ENCODE measurements around the gene GAS2.

The GAS2 gene

GRCh38 chr11:22787551-22788162, 121.2 kb downstream of the GAS2 start:
- peak; percentile 59 for ATAC-seq
- peak; percentile 26 for DNase-seq

GRCh38 chr11:22792497-22792896, 126.1 kb downstream of the GAS2 start:
- ATAC-seq, result peak; percentile 71
- DNase-seq, result no peak

GRCh38 chr11:22795914-22796313, 129.5 kb downstream of the GAS2 start:
- DNase-seq (no peak), ATAC-seq (no peak)

GRCh38 chr11:22797047-22797446, 130.6 kb downstream of the GAS2 start:
- no peak for DNase-seq
- ATAC-seq, result no peak

GRCh38 chr11:22798901-22799300, 132.5 kb downstream of the GAS2 start:
- no peak for DNase-seq
- ATAC-seq, result no peak

GRCh38 chr11:22800482-22800881, 134.1 kb downstream of the GAS2 start:
- DNase-seq (no peak), ATAC-seq (no peak)

- ATAC-seq (no peak), DNase-seq (no peak)
These were observed 136.4 kb downstream of the GAS2 start for GRCh38 chr11:22802861-22803260.

GRCh38 chr11:22807391-22807790, 141.0 kb downstream of the GAS2 start:
- no peak for ATAC-seq

GRCh38 chr11:22807855-22808570, 141.6 kb downstream of the GAS2 start:
- ATAC-seq (no peak), DNase-seq (no peak)

More at GRCh38 chr11:22807391-22807790, 141.0 kb downstream of the GAS2 start:
- no peak for DNase-seq

GRCh38 chr11:22808571-22809197, 142.3 kb downstream of the GAS2 start:
- DNase-seq, result no peak
- no peak for ATAC-seq

- DNase-seq (no peak), ATAC-seq (no peak)
These were observed 143.5 kb downstream of the GAS2 start for GRCh38 chr11:22809893-22810292.

GRCh38 chr11:22822203-22822602, 155.8 kb downstream of the GAS2 start:
- ATAC-seq, result no peak

GRCh38 chr11:22828373-22828772, 162.0 kb downstream of the GAS2 start:
- DNase-seq (no peak), ATAC-seq (no peak)

More at GRCh38 chr11:22822203-22822602, 155.8 kb downstream of the GAS2 start:
- DNase-seq, result no peak

- ATAC-seq (peak; percentile 93), DNase-seq (peak; percentile 97)
These were observed 163.0 kb downstream of the GAS2 start, which contains the start of gene SVIP for GRCh38 chr11:22829231-22830081. SVIP (minus strand) TSS chr11:22829801; CDS start chr11:22829748, 53 bp downstream.

- DNase-seq (no peak), ATAC-seq (no peak)
These were observed 163.6 kb downstream of the GAS2 start for GRCh38 chr11:22830082-22830414.

- ATAC-seq (no peak), DNase-seq (no peak)
These were observed 166.1 kb downstream of the GAS2 start for GRCh38 chr11:22832315-22833015.

- DNase-seq, result no peak
- ATAC-seq, result no peak
These were observed 180.3 kb downstream of the GAS2 start for GRCh38 chr11:22846726-22847125.

- no peak for DNase-seq
- ATAC-seq, result no peak
These were observed 185.1 kb downstream of the GAS2 start for GRCh38 chr11:22851477-22851876.

- DNase-seq (no peak), ATAC-seq (no peak)
These were observed 193.3 kb downstream of the GAS2 start for GRCh38 chr11:22859756-22860155.

- DNase-seq (no peak), ATAC-seq (no peak)
These were observed 193.8 kb downstream of the GAS2 start, which contains the start of gene CCDC179 for GRCh38 chr11:22860241-22860640. CCDC179 (minus strand) TSS chr11:22860474; CDS start chr11:22860421, 53 bp downstream.
